ENCODE data around the gene UNC5C. TPM values are rescaled to one million over a fixed set of nuclear protein-coding genes. Genes with fewer than 3 reads are reported as not detected.
"Not testable (repeated sequence)": the region's sequence is repeated elsewhere in the genome, so short reads cannot be mapped to it uniquely, and the experiment has no call there.

Gene UNC5C
- total and polyA plus RNA-seq, 8 donors: 0.15 to 0.84 (median 0.34) TPM

- no peak overlapping the region for H3K4me3 ChIP-seq
- intact Hi-C loops (cut with DNase I): no loop called here
Observed at GRCh38 chr4:95180531-95181242, 368.1 kb downstream of the UNC5C start.

GRCh38 chr4:95178938-95179337, 369.8 kb downstream of the UNC5C start:
- Histone ChIP-seq H3K4me3 (no peak overlapping the region), H3K36me3 (no peaks in the 10 kb centered on the region), H3K27ac (no peak overlapping the region), H3K27me3 (no peaks in the 10 kb centered on the region), H3K4me1 (no peaks in the 10 kb centered on the region), H3K9me3 (no peaks in the 10 kb centered on the region)
- no peak for ATAC-seq
- no peak for DNase-seq
- FAIRE-seq: no peak
- no peak for TF ChIP-seq CTCF (IDR thresholded peaks at IDR 0.05)
- intact Hi-C loops (cut with DNase I): no loop called here
- WGBS, 2 donors: 67 to 69% methylated on average over 2 of the region's 2 CpGs

More at GRCh38 chr4:95180531-95181242, 368.1 kb downstream of the UNC5C start:
- ATAC-seq (no peak), DNase-seq (no peak), FAIRE-seq (no peak)
- no peaks in the 10 kb centered on the region for H3K9me3 ChIP-seq
- no peak for TF ChIP-seq CTCF (IDR thresholded peaks at IDR 0.05)
- WGBS, 2 donors: 80 to 85% methylated on average over 10 of the region's 10 CpGs
- no peaks in the 10 kb centered on the region for H3K36me3 ChIP-seq
- H3K27ac ChIP-seq: no peak overlapping the region
- no peaks in the 10 kb centered on the region for H3K4me1 ChIP-seq
- no peaks in the 10 kb centered on the region for H3K27me3 ChIP-seq

- H3K4me1 ChIP-seq; H3K4me3 ChIP-seq; intact Hi-C loops (cut with DNase I); H3K27me3 ChIP-seq; FAIRE-seq; DNase-seq; H3K36me3 ChIP-seq; ATAC-seq; H3K9me3 ChIP-seq; H3K27ac ChIP-seq: not testable (repeated sequence)
- WGBS, 2 donors: 91 to 100% methylated on average over 1 of the region's 3 CpGs
Observed at GRCh38 chr4:95171377-95171776, 377.4 kb downstream of the UNC5C start.

GRCh38 chr4:95170176-95170575, 378.6 kb downstream of the UNC5C start:
- H3K27me3 ChIP-seq: no peaks in the 10 kb centered on the region
- DNase-seq: no peak
- no peaks in the 10 kb centered on the region for H3K36me3 ChIP-seq
- ATAC-seq: no peak
- intact Hi-C loops (cut with DNase I): no loop called here
- 73 to 84% methylated on average over 7 of the region's 7 CpGs for WGBS, 2 donors
- no peak for TF ChIP-seq CTCF (IDR thresholded peaks at IDR 0.05)
- H3K9me3 ChIP-seq: no peaks in the 10 kb centered on the region
- no peak for FAIRE-seq
- no peak overlapping the region for H3K27ac ChIP-seq
- no peak overlapping the region for H3K4me3 ChIP-seq
- H3K4me1 ChIP-seq: no peaks in the 10 kb centered on the region

GRCh38 chr4:95167805-95168204, 381.0 kb downstream of the UNC5C start:
- FAIRE-seq (no peak), ATAC-seq (no peak), DNase-seq (no peak)
- H3K36me3 ChIP-seq: no peaks in the 10 kb centered on the region
- no peaks in the 10 kb centered on the region for H3K4me1 ChIP-seq
- H3K27me3 ChIP-seq: no peaks in the 10 kb centered on the region
- H3K4me3 ChIP-seq: no peak overlapping the region
- H3K27ac ChIP-seq: no peak overlapping the region
- no peak for TF ChIP-seq CTCF (IDR thresholded peaks at IDR 0.05)
- intact Hi-C loops (cut with DNase I): no loop called here
- WGBS, 2 donors: 61 to 70% methylated on average over 7 of the region's 7 CpGs
- H3K9me3 ChIP-seq: no peaks in the 10 kb centered on the region

Data from pancreas (tissue), 10 donors.